Ovary (tissue), 3 donors: ENCODE measurements around the gene LAPTM5.

Experiments
- EP300 ChIP-seq: sonication (generic); formaldehyde crosslinking; IDR thresholded peaks from one replicate; pipeline ENCODE4 v1.6.1; 2017; ENCODE audit warnings: antibody characterized with exemption
- POLR2A ChIP-seq: fragments of 450-650 bp; IDR thresholded peaks from one replicate; pipeline ENCODE4 v1.6.1; 2017; ENCODE audit warnings: antibody characterized with exemption, mild to moderate bottlenecking, moderate library complexity
- TF ChIP-seq, protein P1 (sequence below), 3 donors: fragments of 450-650 bp in 2 of 3; fragments of 200-600 bp in 1 of 3; IDR thresholded peaks; one replicate each; pipeline versions ENCODE4 v1.5.1 to v1.8.0; 2016 to 2022; ENCODE audit warnings: antibody characterized with exemption in 3 of 3, mild to moderate bottlenecking in 1 of 3
- donor health status: DM: no; HTN: no; CAD: no.

- TF ChIP-seq POLR2A, result no peak
- TF ChIP-seq, protein P1, sequence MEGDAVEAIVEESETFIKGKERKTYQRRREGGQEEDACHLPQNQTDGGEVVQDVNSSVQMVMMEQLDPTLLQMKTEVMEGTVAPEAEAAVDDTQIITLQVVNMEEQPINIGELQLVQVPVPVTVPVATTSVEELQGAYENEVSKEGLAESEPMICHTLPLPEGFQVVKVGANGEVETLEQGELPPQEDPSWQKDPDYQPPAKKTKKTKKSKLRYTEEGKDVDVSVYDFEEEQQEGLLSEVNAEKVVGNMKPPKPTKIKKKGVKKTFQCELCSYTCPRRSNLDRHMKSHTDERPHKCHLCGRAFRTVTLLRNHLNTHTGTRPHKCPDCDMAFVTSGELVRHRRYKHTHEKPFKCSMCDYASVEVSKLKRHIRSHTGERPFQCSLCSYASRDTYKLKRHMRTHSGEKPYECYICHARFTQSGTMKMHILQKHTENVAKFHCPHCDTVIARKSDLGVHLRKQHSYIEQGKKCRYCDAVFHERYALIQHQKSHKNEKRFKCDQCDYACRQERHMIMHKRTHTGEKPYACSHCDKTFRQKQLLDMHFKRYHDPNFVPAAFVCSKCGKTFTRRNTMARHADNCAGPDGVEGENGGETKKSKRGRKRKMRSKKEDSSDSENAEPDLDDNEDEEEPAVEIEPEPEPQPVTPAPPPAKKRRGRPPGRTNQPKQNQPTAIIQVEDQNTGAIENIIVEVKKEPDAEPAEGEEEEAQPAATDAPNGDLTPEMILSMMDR (IDR thresholded peaks at IDR 0.05), result no peak
- TF ChIP-seq EP300, result no peak
Measured at GRCh38 chr1:30788580-30789387, 31.2 kb upstream of the LAPTM5 start.
